HCT116 (cell line): ENCODE results near the gene RIPPLY2. TPM values are rescaled to one million over a fixed set of nuclear protein-coding genes. Genes with fewer than 3 reads are reported as not detected.
A peak's percentile ranks its signal among the peaks of the same experiment; 100 is the strongest.

Source experiments
- ATAC-seq: fragments of 200-7000 bp; cut with Tn5 transposase; 2 replicates; pipeline ENCODE4 v1.9.1; 2020; ENCODE audit warnings: mild to moderate bottlenecking, moderate library complexity
- BruUV-seq: library from RNA; stranded (reverse); fragments of 400-500 nt; replicated peaks from 2 replicates; lab custom pipeline; 2021; lab: Mats Ljungman, UMichigan
- CTCF ChIA-PET: fragments of 300-600 bp; sonication (Branson Sonifier 250); formaldehyde crosslinking; loops from one replicate; lab custom pipeline; 2021; ENCODE audit warnings: antibody characterized with exemption; lab: Charles Lee
- POLR2A ChIA-PET: fragments of 300-600, 350-600 bp; sonication (Branson Sonifier 250); formaldehyde crosslinking; loops from one replicate; lab custom pipeline; 2021; ENCODE audit warnings: antibody characterized with exemption; lab: Charles Lee
- RAD21 ChIA-PET, 2 experiments: fragments of 300-600 bp; sonication (Branson Sonifier 250); formaldehyde crosslinking; loops; one replicate each; lab custom pipeline; 2023; ENCODE audit warnings: low total read pairs in 2 of 2; ENCODE audit not compliant: uncharacterized antibody in 2 of 2, unreplicated experiment in 2 of 2, low non-redundant PET in 1 of 2; lab: Charles Lee
- DNase-seq: peaks from one replicate; pipeline ENCODE4 v3.0.0-alpha.2; 2010; ENCODE audit warnings: low read depth, low spot score
- H2AFZ ChIP-seq: fragments of 200-600 bp; shearing (Covaris generic), sonication (generic); 2 replicates; pipeline ENCODE4 v1.6.1; 2017; ENCODE audit warnings: low read depth, mixed run types, mixed read lengths, antibody characterized with exemption, low read length; ENCODE audit not compliant: poor library complexity, severe bottlenecking
- H3K27ac ChIP-seq: 2 replicates; pipeline ENCODE4 v1.5.1; 2012; ENCODE audit warnings: low read depth, low read length
- H3K27me3 ChIP-seq: fragments of 200-600 bp; sonication (generic); 2 replicates; pipeline ENCODE4 v1.6.1; 2016; ENCODE audit warnings: mixed run types, low read length, mixed read lengths; ENCODE audit not compliant: insufficient read depth
- H3K36me3 ChIP-seq, 2 experiments: fragments of 200-500 bp in 1 of 2; fragments of 200-600 bp in 1 of 2; sonication (Bioruptor generic) in 1 of 2; sonication (generic) in 1 of 2; 2 replicates each; pipeline versions ENCODE4 v1.5.1 to v1.6.1; 2014 to 2016; ENCODE audit warnings: low read length in 2 of 2, inconsistent platforms in 1 of 2, mixed read lengths in 1 of 2, mixed run types in 1 of 2; ENCODE audit not compliant: insufficient read depth in 2 of 2, control insufficient read depth in 1 of 2
- H3K4me1 ChIP-seq, 2 experiments: fragments of 200-600 bp in 1 of 2; sonication (generic) in 1 of 2; 2 replicates each; pipeline versions ENCODE4 v1.5.1 to v1.6.1; 2012 to 2017; ENCODE audit warnings: low read length in 2 of 2, inconsistent platforms in 1 of 2, mild to moderate bottlenecking in 1 of 2, mixed read lengths in 1 of 2, mixed run types in 1 of 2, moderate library complexity in 1 of 2; ENCODE audit not compliant: insufficient read depth in 2 of 2, control insufficient read depth in 1 of 2
- H3K4me2 ChIP-seq: fragments of 200-600 bp; sonication (generic); 2 replicates; pipeline ENCODE4 v1.6.1; 2017; ENCODE audit warnings: mixed run types, low read length, mixed read lengths
- H3K4me3 ChIP-seq, 2 experiments: fragments of 200-600 bp in 1 of 2; sonication (generic) in 1 of 2; replicated peaks in 1 of 2; 2 replicates each; pipeline ENCODE4 v1.5.1; 2011 to 2016; ENCODE audit warnings: low read length in 2 of 2, control low read depth in 1 of 2, low read depth in 1 of 2, mild to moderate bottlenecking in 1 of 2, mixed read lengths in 1 of 2, mixed run types in 1 of 2
- H3K79me2 ChIP-seq: fragments of 200-600 bp; sonication (generic); 2 replicates; pipeline ENCODE4 v1.6.1; 2017; ENCODE audit warnings: mild to moderate bottlenecking, mixed run types, low read length, moderate library complexity, mixed read lengths; ENCODE audit not compliant: insufficient read depth
- H3K9ac ChIP-seq: fragments of 200-600 bp; sonication (generic); 2 replicates; pipeline ENCODE4 v1.6.1; 2016; ENCODE audit warnings: low read length, mixed read lengths
- H3K9me2 ChIP-seq: fragments of 200-600 bp; sonication (generic), shearing (Covaris generic); 2 replicates; pipeline ENCODE4 v1.6.1; 2017; ENCODE audit warnings: mixed run types, mild to moderate bottlenecking, moderate library complexity; ENCODE audit not compliant: insufficient read depth
- H3K9me3 ChIP-seq, 2 experiments: fragments of 200-500 bp in 1 of 2; fragments of 200-600 bp in 1 of 2; sonication (Bioruptor generic) in 1 of 2; sonication (generic) in 1 of 2; 2 replicates each; pipeline ENCODE4 v1.6.1; 2014 to 2017; ENCODE audit warnings: low read length in 2 of 2, mixed read lengths in 2 of 2, inconsistent platforms in 1 of 2, low read depth in 1 of 2, mild to moderate bottlenecking in 1 of 2, mixed run types in 1 of 2, moderate library complexity in 1 of 2; ENCODE audit not compliant: control insufficient read depth in 1 of 2, insufficient read depth in 1 of 2
- H4K20me1 ChIP-seq: fragments of 200-600 bp; sonication (generic), shearing (Covaris generic); 2 replicates; pipeline ENCODE4 v1.6.1; 2017; ENCODE audit warnings: mixed run types, mild to moderate bottlenecking, moderate library complexity; ENCODE audit not compliant: insufficient read depth
- CBX3 ChIP-seq: IDR thresholded peaks from 2 replicates; pipeline ENCODE4 v1.6.1; 2012; ENCODE audit warnings: low read depth
- CEBPB ChIP-seq: IDR thresholded peaks from 2 replicates; pipeline ENCODE4 v1.6.1; 2012; ENCODE audit warnings: low read depth
- CTCF ChIP-seq, 3 experiments: fragments of 200-600 bp in 1 of 3; sonication (generic) in 1 of 3; IDR thresholded peaks in 2 of 3; conservative IDR thresholded peaks in 1 of 3; 2 replicates each; pipeline ENCODE4 v1.5.1; 2012 to 2017; ENCODE audit warnings: low read depth in 2 of 3, low read length in 2 of 3, antibody characterized with exemption in 1 of 3, borderline replicate concordance in 1 of 3, control low read depth in 1 of 3, mild to moderate bottlenecking in 1 of 3, mixed read lengths in 1 of 3, mixed run types in 1 of 3, moderate library complexity in 1 of 3; ENCODE audit not compliant: insufficient read depth in 1 of 3
- EGR1 ChIP-seq: IDR thresholded peaks from 2 replicates; pipeline ENCODE4 v1.6.1; 2012; ENCODE audit warnings: low read depth
- EZH2 ChIP-seq: fragments of 200-600 bp; sonication (generic); IDR thresholded peaks from 2 replicates; pipeline ENCODE4 v1.6.1; 2017; ENCODE audit warnings: antibody characterized with exemption, mixed run types
- FOSL1 ChIP-seq: IDR thresholded peaks from 2 replicates; pipeline ENCODE4 v1.6.1; 2012; ENCODE audit warnings: low read depth
- JUND ChIP-seq: IDR thresholded peaks from 2 replicates; pipeline ENCODE4 v1.6.1; 2012
- MAX ChIP-seq: IDR thresholded peaks from 2 replicates; pipeline ENCODE4 v1.6.1; 2012
- SIN3A ChIP-seq: IDR thresholded peaks from 2 replicates; pipeline ENCODE4 v1.6.1; 2012; ENCODE audit warnings: low read depth
- SP1 ChIP-seq: IDR thresholded peaks from 2 replicates; pipeline ENCODE4 v1.6.1; 2012; ENCODE audit warnings: low read depth
- TCF7L2 ChIP-seq: IDR thresholded peaks from 2 replicates; pipeline ENCODE4 v1.7.0; 2011; ENCODE audit warnings: borderline replicate concordance, inconsistent platforms; ENCODE audit not compliant: insufficient read depth, insufficient read length; ENCODE audit errors: extremely low read depth
- ZFX ChIP-seq: fragments of 450-650 bp; IDR thresholded peaks from 2 replicates; pipeline ENCODE4 v1.6.1; 2017
- intact Hi-C: fragments of 100-400 bp; cut with micrococcal nuclease; formaldehyde crosslinking; loops from 2 replicates; pipeline ENCODE4 v1.10.0; 2022
- total RNA-seq: library from RNA; stranded (reverse); gene quantifications from one replicate; pipeline ENCODE4 v1.2.1, GENCODE V29; 2021; ENCODE audit not compliant: unreplicated experiment
- TF ChIP-seq, protein P1 (sequence below): IDR thresholded peaks from 2 replicates; pipeline ENCODE4 v1.6.1; 2011; ENCODE audit warnings: mild to moderate bottlenecking, low read length, moderate library complexity; ENCODE audit not compliant: insufficient replicate concordance; ENCODE audit errors: extremely low read depth

The RIPPLY2 gene
- total RNA-seq, 1 experiment from 2014 or later: not detected

- TF ChIP-seq ZFX (no peak), EGR1 (no peak), TCF7L2 (no peak), FOSL1 (0 out of 2 replicates have a peak, but pooled peaks have one; percentile 25), EZH2 (no peak)
- Histone ChIP-seq H3K27ac (no peak overlapping the region), H3K27me3 (no peaks in the 10 kb centered on the region), H2AFZ (no peak overlapping the region), H4K20me1 (no peaks in the 10 kb centered on the region), H3K9me2 (no peaks in the 10 kb centered on the region), H3K4me1 (peaks cover 0 to 8% of the 10 kb centered on the region in 2 experiments; a peak in 1 of 4 replicates), H3K79me2 (0 out of 2 replicates have a peak, but pooled peaks cover 5% of the 10 kb centered on the region), H3K36me3 (peaks cover 0 to 21% of the 10 kb centered on the region in 2 experiments; a peak in 1 of 4 replicates), H3K9ac (no peak overlapping the region), H3K9me3 (peaks cover 0 to 4% of the 10 kb centered on the region in 2 experiments; a peak in 1 of 4 replicates), H3K4me3 (no peak overlapping the region), H3K4me2 (no peak overlapping the region)
- no TSS peak for BruUV-seq
- RAD21 ChIA-PET: no interaction called here
- CTCF ChIA-PET: no interaction called here
- intact Hi-C loops: no loop called here
- POLR2A ChIA-PET: no interaction called here
- DNase-seq (no peak), ATAC-seq (no peak)
Observed at GRCh38 chr6:83868639-83869038, 15.5 kb downstream of the RIPPLY2 start.

DNA sequence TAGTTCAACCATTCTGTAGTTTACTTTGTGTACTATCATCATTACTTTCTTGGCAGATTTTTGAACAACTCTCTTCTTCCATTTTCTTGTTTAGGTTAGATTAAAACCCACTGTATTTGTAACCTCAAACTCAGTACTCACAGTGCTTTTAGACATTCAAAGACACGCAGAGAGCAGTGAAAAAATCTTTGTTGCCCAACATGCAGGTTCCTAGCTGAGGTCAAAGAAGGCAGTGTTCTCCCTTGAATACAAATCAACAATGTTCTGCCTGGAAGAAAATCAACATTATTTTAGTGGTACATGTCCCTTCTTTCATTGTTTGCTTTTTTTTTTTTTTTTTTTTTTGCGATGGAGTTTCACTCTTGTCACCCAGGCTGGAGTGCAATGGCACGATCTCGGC lies 17.5 kb downstream of the RIPPLY2 start:
- no peaks in the 10 kb centered on the region for H3K27me3 ChIP-seq
- RAD21 ChIA-PET: no interaction called here
- no peak overlapping the region for H3K27ac ChIP-seq
- BruUV-seq: no TSS peak
- H3K36me3 ChIP-seq: peaks cover 0 to 13% of the 10 kb centered on the region in 2 experiments; a peak in 1 of 4 replicates
- H3K4me3 ChIP-seq: no peak overlapping the region
- DNase-seq (no peak), ATAC-seq (no peak)
- CTCF ChIA-PET: no interaction called here
- no peaks in the 10 kb centered on the region for H3K9me2 ChIP-seq
- H2AFZ ChIP-seq: no peak overlapping the region
- POLR2A ChIA-PET: no interaction called here
- peaks cover 0 to 8% of the 10 kb centered on the region in 2 experiments; a peak in 1 of 4 replicates for H3K4me1 ChIP-seq
- H3K4me2 ChIP-seq: no peak overlapping the region
- 0 out of 2 replicates have a peak, but pooled peaks cover 6% of the 10 kb centered on the region for H3K79me2 ChIP-seq
- H4K20me1 ChIP-seq: no peaks in the 10 kb centered on the region
- intact Hi-C loops: no loop called here
- no peak for TF ChIP-seq JUND
- TF ChIP-seq CBX3: no peak
- TF ChIP-seq CEBPB: no peak
- TF ChIP-seq MAX: no peak
- TF ChIP-seq CTCF (IDR thresholded peaks at IDR 0.05 in 2 of 3, conservative IDR thresholded peaks at IDR 0.05 in 1 of 3; ENCODE audit: borderline replicate concordance in 1 of 3, insufficient read depth in 1 of 3, low read depth in 2 of 3, low read length in 2 of 3): no peak
- no peak for TF ChIP-seq TCF7L2
- no peak for TF ChIP-seq EGR1
- TF ChIP-seq SP1: no peak
- TF ChIP-seq ZFX: no peak
- TF ChIP-seq EZH2: no peak
- TF ChIP-seq, protein P1, sequence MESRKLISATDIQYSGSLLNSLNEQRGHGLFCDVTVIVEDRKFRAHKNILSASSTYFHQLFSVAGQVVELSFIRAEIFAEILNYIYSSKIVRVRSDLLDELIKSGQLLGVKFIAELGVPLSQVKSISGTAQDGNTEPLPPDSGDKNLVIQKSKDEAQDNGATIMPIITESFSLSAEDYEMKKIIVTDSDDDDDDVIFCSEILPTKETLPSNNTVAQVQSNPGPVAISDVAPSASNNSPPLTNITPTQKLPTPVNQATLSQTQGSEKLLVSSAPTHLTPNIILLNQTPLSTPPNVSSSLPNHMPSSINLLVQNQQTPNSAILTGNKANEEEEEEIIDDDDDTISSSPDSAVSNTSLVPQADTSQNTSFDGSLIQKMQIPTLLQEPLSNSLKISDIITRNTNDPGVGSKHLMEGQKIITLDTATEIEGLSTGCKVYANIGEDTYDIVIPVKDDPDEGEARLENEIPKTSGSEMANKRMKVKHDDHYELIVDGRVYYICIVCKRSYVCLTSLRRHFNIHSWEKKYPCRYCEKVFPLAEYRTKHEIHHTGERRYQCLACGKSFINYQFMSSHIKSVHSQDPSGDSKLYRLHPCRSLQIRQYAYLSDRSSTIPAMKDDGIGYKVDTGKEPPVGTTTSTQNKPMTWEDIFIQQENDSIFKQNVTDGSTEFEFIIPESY: no peak
- no peak for TF ChIP-seq SIN3A
- TF ChIP-seq, all 23 proteins: peak for 0
- no peak overlapping the region for H3K9ac ChIP-seq
- peaks cover 0 to 4% of the 10 kb centered on the region in 2 experiments; a peak in 1 of 4 replicates for H3K9me3 ChIP-seq
